Glomerular visceral epithelial cell (primary cell): ENCODE data around the gene PLOD1.
A peak's percentile ranks its signal among the peaks of the same experiment; 100 is the strongest.
"Not testable (repeated sequence)": the region's sequence is repeated elsewhere in the genome, so short reads cannot be mapped to it uniquely, and the experiment has no call there.

ENCODE experiments used
- DNase-seq: peaks from one replicate; pipeline ENCODE4 v3.0.0-alpha.2; 2016; ENCODE audit errors: extremely low spot score

The PLOD1 gene

GRCh38 chr1:11934302-11935056, at the start of gene PLOD1:
Gene PLOD1, plus strand, starts transcription at chr1:11934717. Its CDS starts 63 bp downstream, at chr1:11934780.
- peak; percentile 88 for DNase-seq

- no peak for DNase-seq
Measured at GRCh38 chr1:11885916-11886315, 48.6 kb upstream of the PLOD1 start.

GRCh38 chr1:11886986-11887665, 47.4 kb upstream of the PLOD1 start:
- DNase-seq: no peak

GRCh38 chr1:11887666-11888007, 46.9 kb upstream of the PLOD1 start:
- DNase-seq: no peak

- DNase-seq: no peak
Measured at GRCh38 chr1:11888206-11888876, 46.2 kb upstream of the PLOD1 start.

GRCh38 chr1:11888877-11889208, 45.7 kb upstream of the PLOD1 start:
- no peak for DNase-seq

- no peak for DNase-seq
Measured at GRCh38 chr1:11891433-11892186, 42.9 kb upstream of the PLOD1 start.

- peak; percentile 45 for DNase-seq
Measured at GRCh38 chr1:11893907-11894251, 40.6 kb upstream of the PLOD1 start.

GRCh38 chr1:11894501-11894900, 40.0 kb upstream of the PLOD1 start:
- not testable (repeated sequence) for DNase-seq

- DNase-seq: no peak
Measured at GRCh38 chr1:11898086-11898785, 36.3 kb upstream of the PLOD1 start.

GRCh38 chr1:11898831-11899467, 35.6 kb upstream of the PLOD1 start:
- no peak for DNase-seq

- not testable (repeated sequence) for DNase-seq
Measured at GRCh38 chr1:11901446-11901845, 33.1 kb upstream of the PLOD1 start.

- DNase-seq: no peak
Measured at GRCh38 chr1:11903210-11903609, 31.3 kb upstream of the PLOD1 start.

- not testable (repeated sequence) for DNase-seq
Measured at GRCh38 chr1:11904156-11904555, 30.4 kb upstream of the PLOD1 start.

GRCh38 chr1:11904978-11905377, 29.5 kb upstream of the PLOD1 start:
- no peak for DNase-seq

GRCh38 chr1:11906870-11907269, 27.6 kb upstream of the PLOD1 start:
- no peak for DNase-seq

GRCh38 chr1:11907275-11908094, 27.0 kb upstream of the PLOD1 start:
- DNase-seq: peak; percentile 96

- DNase-seq: peak; percentile 97
Measured at GRCh38 chr1:11908095-11908675, 26.3 kb upstream of the PLOD1 start.

- not testable (repeated sequence) for DNase-seq
Measured at GRCh38 chr1:11910914-11911228, 23.6 kb upstream of the PLOD1 start.

GRCh38 chr1:11912000-11912399, 22.5 kb upstream of the PLOD1 start:
- DNase-seq: no peak
